ENCODE measurements around the gene FKBP1C.
"Not testable (repeated sequence)": the region's sequence is repeated elsewhere in the genome, so short reads cannot be mapped to it uniquely, and the experiment has no call there.

The FKBP1C gene

DNA sequence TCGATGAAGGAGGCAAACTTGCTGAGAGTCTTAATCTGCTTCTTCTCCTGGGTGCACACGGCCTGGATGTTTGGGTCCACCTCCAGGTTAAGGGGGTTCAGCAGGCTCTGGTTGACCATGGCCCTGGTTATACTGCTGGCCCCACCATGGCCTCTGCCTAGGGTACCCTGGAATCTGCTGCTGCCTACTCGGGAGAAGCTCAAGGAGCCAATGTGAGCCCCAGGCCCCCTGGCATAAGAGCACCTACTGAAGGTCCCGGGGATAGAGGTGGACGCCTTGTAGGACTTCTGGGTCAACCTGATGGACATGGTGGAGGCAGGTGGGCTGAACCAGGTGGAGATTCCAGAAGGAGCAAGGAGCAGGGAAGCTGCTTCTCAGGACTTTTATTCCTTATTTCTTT, 17.9 kb upstream of the FKBP1C start:
- no peak for DNase-seq (ENCODE audit: extremely low read depth, insufficient read length)
- TF ChIP-seq, protein P1, sequence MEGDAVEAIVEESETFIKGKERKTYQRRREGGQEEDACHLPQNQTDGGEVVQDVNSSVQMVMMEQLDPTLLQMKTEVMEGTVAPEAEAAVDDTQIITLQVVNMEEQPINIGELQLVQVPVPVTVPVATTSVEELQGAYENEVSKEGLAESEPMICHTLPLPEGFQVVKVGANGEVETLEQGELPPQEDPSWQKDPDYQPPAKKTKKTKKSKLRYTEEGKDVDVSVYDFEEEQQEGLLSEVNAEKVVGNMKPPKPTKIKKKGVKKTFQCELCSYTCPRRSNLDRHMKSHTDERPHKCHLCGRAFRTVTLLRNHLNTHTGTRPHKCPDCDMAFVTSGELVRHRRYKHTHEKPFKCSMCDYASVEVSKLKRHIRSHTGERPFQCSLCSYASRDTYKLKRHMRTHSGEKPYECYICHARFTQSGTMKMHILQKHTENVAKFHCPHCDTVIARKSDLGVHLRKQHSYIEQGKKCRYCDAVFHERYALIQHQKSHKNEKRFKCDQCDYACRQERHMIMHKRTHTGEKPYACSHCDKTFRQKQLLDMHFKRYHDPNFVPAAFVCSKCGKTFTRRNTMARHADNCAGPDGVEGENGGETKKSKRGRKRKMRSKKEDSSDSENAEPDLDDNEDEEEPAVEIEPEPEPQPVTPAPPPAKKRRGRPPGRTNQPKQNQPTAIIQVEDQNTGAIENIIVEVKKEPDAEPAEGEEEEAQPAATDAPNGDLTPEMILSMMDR (IDR thresholded peaks at IDR 0.05; ENCODE audit: insufficient read depth, low read length, poor library complexity, severe bottlenecking) = no peak
- H3K4me3 ChIP-seq (replicated peaks; ENCODE audit: low read depth, low read length) = no peak overlapping the region
- no peaks in the 10 kb centered on the region for H3K27me3 ChIP-seq (replicated peaks; ENCODE audit: control insufficient read depth, insufficient read depth, low read length)
- H3K36me3 ChIP-seq (ENCODE audit: control insufficient read depth, insufficient read depth, low read length) = no peaks in the 10 kb centered on the region

DNA sequence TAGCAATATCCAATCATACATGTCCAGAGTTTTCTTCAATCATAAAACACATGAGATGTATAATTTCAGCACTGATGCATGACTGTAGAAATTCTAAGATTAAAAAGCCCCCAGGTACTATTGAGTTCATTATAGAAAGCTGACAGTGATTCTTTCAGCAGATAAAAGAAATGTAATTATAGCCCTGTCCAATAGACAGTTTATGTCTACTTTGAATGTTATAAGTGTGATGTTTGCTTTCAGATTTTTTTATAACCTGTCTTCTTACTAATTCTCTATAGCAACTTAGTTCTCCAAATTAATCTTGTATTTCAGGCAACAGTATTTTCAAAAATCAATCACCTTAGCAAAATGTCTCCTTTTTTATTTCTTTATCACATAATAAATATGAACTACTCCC, 13.5 kb upstream of the FKBP1C start:
- no peaks in the 10 kb centered on the region for H3K36me3 ChIP-seq (ENCODE audit: control insufficient read depth, insufficient read depth, low read length)
- TF ChIP-seq, protein P1 (IDR thresholded peaks at IDR 0.05; ENCODE audit: insufficient read depth, low read length, poor library complexity, severe bottlenecking) = no peak

DNA sequence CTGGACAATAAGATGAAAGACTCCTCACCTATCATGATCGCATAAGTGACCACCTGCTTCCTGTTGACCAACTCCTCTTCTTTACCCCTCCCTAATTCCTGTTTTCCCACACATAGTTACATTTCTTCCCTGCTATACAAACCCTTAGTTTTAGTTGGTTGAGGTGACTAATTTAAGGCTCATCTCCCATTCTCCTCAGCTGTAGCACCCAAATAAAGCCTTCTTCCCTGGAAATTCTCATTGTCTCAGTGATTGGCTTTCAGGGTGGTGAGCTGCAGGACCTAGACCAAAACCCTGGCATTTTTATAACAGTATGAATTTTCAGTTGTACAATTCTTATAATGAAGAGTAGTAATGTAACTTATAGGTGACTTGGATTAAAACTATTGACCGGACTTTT, 2.1 kb downstream of the FKBP1C start:
- TF ChIP-seq, protein P1 (IDR thresholded peaks at IDR 0.05; ENCODE audit: insufficient read depth, low read length, poor library complexity, severe bottlenecking) = no peak
- Histone ChIP-seq H3K4me3 (replicated peaks; ENCODE audit: low read depth, low read length) (no peak overlapping the region), H3K27me3 (replicated peaks; ENCODE audit: control insufficient read depth, insufficient read depth, low read length) (no peaks in the 10 kb centered on the region), H3K36me3 (ENCODE audit: control insufficient read depth, insufficient read depth, low read length) (no peaks in the 10 kb centered on the region)
- DNase-seq (ENCODE audit: extremely low read depth, insufficient read length) = no peak

More for the DNA sequence above, 13.5 kb upstream of the FKBP1C start:
- Histone ChIP-seq H3K4me3 (replicated peaks; ENCODE audit: low read depth, low read length) (no peak overlapping the region), H3K27me3 (replicated peaks; ENCODE audit: control insufficient read depth, insufficient read depth, low read length) (no peaks in the 10 kb centered on the region)
- no peak for DNase-seq (ENCODE audit: extremely low read depth, insufficient read length)

DNA sequence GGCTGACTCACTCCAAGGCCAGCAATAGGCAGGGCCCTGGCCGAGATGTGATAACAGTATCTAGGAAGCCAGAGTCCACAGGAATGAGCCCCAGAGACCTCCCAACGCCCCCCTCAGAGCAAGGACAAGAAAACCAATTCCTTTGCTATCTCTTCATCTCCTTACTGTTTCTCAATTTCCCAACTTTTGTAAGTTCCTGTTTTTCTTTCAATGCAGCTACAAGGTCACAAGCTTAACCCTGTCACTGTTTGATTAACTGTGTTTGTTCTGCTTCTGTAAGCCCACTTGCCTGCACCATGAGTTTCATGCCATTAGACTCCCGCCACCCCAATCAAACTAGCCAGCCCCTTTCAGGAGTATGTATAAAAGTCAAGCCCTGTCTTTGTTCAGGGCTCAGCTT, 3.5 kb downstream of the FKBP1C start:
- H3K4me3 ChIP-seq (replicated peaks; ENCODE audit: low read depth, low read length) = no peak overlapping the region
- TF ChIP-seq, protein P1 (IDR thresholded peaks at IDR 0.05; ENCODE audit: insufficient read depth, low read length, poor library complexity, severe bottlenecking) = no peak
- DNase-seq (ENCODE audit: extremely low read depth, insufficient read length) = no peak

DNA sequence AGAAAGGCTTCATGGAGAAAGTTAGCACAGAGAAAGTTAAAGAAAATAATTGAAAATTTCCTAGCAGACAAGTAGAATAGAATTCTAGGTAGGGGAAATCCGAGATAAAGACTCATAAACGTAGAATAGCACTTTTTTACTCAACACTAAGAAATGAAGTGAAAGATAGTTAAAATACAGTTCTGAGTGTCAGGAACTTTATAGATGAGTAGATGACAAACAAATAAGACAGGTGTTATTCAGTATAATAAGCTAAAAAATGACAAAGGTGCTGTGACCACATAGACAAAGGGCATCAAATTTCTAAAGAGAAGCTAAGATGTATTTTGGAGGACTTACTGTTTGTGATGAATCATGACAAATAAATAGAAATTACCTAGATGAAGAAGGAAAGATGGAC, 12.9 kb downstream of the FKBP1C start:
- TF ChIP-seq, protein P1 (IDR thresholded peaks at IDR 0.05; ENCODE audit: insufficient read depth, low read length, poor library complexity, severe bottlenecking) = no peak
- no peak overlapping the region for H3K4me3 ChIP-seq (replicated peaks; ENCODE audit: low read depth, low read length)
- H3K27me3 ChIP-seq (replicated peaks; ENCODE audit: control insufficient read depth, insufficient read depth, low read length) = no peaks in the 10 kb centered on the region
- DNase-seq (ENCODE audit: extremely low read depth, insufficient read length) = no peak
- H3K36me3 ChIP-seq (ENCODE audit: control insufficient read depth, insufficient read depth, low read length) = no peaks in the 10 kb centered on the region

More for the DNA sequence above, 3.5 kb downstream of the FKBP1C start:
- H3K36me3 ChIP-seq (ENCODE audit: control insufficient read depth, insufficient read depth, low read length) = no peaks in the 10 kb centered on the region
- H3K27me3 ChIP-seq (replicated peaks; ENCODE audit: control insufficient read depth, insufficient read depth, low read length) = no peaks in the 10 kb centered on the region

DNA sequence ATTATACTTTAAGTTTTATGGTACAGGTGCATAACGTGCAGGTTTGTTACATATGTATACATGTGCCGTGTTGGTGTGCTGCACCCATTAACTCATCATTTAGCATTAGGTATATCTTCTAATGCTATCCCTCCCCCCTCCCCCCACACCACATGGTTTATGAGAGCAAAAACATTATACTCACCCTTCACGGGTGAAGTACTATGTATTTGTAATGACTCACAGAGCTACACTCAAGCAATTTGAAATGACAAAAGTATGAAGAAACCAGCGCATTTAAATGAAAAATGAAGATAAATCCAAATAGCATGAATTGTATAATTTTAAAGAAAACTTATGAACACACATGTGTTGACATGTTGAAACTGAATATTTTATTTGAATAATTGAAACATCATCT, 14.7 kb downstream of the FKBP1C start:
- not testable (repeated sequence) for H3K4me3 ChIP-seq (replicated peaks; ENCODE audit: low read depth, low read length); H3K27me3 ChIP-seq (replicated peaks; ENCODE audit: control insufficient read depth, insufficient read depth, low read length); DNase-seq (ENCODE audit: extremely low read depth, insufficient read length); H3K36me3 ChIP-seq (ENCODE audit: control insufficient read depth, insufficient read depth, low read length)

DNA sequence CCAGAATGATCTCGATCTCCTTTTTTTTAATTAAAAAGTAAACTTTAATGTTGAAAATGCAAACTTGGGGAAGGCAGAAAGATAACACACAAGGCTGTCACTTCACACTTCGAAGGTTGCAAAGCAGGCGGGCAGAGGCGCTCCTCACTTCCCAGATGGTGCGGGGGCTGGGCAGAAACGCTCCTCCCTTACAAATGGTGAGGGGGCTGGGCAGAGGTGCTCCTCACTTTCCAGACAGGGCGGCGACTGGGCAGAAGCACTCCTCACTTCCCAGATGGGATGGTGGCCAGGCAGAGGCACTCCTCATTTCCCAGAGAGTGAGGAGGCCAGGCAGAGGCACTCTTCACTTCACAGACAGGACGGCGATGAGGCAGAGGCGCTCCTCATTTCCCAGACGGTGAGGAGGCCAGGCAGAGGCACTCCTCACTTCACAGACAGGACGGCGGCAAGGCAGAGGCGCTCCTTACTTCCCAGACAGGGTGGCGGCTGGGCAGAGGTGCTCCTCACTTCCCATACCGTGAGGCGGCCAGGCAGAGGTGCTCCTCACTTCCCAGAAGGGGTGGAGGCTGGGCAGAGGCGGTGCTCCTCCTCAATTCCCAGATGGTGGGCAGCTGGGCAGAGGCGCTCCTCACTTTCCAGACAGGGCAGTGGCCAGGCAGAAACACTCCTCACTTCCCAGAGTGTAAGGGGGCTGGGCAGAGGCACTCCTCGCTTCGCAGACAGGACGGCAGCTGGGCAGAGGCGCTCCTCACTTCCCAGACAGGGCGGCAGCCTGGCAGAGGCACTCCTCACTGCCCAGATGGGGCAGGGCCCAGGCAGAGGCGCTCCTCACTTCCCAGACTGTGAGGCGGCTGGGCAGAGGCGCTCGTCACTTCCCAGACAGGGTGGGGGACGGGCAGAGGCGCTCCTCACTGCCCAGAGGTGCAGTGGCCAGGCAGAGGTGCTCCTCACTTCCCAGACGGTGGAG, 16.9 kb downstream of the FKBP1C start:
- H3K4me3 ChIP-seq (replicated peaks; ENCODE audit: low read depth, low read length); H3K27me3 ChIP-seq (replicated peaks; ENCODE audit: control insufficient read depth, insufficient read depth, low read length); DNase-seq (ENCODE audit: extremely low read depth, insufficient read length); H3K36me3 ChIP-seq (ENCODE audit: control insufficient read depth, insufficient read depth, low read length): not testable (repeated sequence)

DNA sequence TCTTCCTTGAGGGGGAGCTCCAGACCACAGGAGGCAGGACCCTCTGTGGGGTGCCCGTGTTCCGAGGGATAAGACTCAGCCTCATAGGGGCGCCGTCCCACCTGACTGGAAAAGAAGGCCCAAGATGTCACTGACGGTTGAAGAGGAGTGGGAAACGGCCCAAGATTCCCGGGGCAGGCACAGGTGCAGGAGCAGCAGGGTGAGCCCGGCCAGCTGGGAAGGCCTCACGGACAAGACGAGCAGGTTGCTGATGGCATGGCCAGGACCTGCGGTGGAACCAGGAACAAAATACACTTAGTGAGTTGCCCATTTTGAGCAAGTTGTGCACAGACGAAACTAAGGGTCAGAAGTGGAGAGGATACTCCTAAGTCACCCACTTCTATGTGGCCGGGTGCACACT, 18.8 kb downstream of the FKBP1C start:
- H3K36me3 ChIP-seq (ENCODE audit: control insufficient read depth, insufficient read depth, low read length); H3K27me3 ChIP-seq (replicated peaks; ENCODE audit: control insufficient read depth, insufficient read depth, low read length); H3K4me3 ChIP-seq (replicated peaks; ENCODE audit: low read depth, low read length); DNase-seq (ENCODE audit: extremely low read depth, insufficient read length): not testable (repeated sequence)

DNA sequence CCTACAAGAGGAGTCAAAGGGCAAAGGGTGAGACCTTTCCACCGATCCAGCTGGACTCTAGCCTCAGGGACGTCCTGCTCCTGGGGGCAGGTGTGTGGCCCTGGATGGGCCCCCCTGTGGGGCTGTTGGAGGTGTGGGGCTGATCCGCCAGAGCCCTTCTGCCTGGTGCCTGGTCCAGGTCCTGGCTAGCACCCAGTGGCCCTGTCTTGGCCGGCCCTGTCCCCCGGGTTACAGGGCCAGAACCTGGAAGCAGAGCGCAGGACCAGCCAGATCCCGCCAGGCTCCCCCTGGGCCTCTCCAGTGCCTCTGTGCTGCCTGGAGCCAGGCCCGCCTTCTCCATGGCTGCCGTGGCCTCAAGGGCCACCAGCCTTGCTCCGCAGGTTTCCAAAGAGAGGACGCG, 19.2 kb downstream of the FKBP1C start:
- not testable (repeated sequence) for H3K4me3 ChIP-seq (replicated peaks; ENCODE audit: low read depth, low read length); DNase-seq (ENCODE audit: extremely low read depth, insufficient read length); H3K27me3 ChIP-seq (replicated peaks; ENCODE audit: control insufficient read depth, insufficient read depth, low read length); H3K36me3 ChIP-seq (ENCODE audit: control insufficient read depth, insufficient read depth, low read length)
